Suprapubic skin (tissue), 3 donors: ENCODE results near the gene PRMT7.

Experiments
- CTCF ChIP-seq, 2 donors: fragments of 200-600 bp in 1 of 2; fragments of 450-650 bp in 1 of 2; sonication (generic) in 1 of 2; IDR thresholded peaks; one replicate each; pipeline ENCODE4 v1.5.1; 2016 to 2019; ENCODE audit warnings: antibody characterized with exemption in 2 of 2, mild to moderate bottlenecking in 1 of 2, moderate library complexity in 1 of 2
- POLR2A ChIP-seq, 2 donors: fragments of 450-650 bp; IDR thresholded peaks; one replicate each; pipeline ENCODE4 v1.6.1; 2017; ENCODE audit warnings: antibody characterized with exemption in 2 of 2, mild to moderate bottlenecking in 2 of 2, moderate library complexity in 2 of 2

DNA sequence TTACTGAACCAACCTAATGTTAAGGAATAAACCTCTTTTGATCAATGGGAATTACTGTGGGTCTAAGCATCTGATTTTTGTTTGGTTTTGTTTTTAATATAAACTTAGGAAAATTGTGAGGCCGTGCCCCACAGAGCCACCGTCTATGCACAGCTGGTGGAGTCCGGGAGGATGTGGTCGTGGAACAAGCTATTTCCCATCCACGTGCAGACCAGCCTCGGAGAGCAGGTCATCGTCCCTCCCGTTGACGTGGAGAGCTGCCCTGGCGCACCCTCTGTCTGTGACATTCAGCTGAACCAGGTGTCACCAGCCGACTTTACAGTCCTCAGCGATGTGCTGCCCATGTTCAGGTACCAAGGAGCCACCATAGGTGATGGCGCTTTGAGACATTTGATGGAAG, 28.4 kb downstream of the PRMT7 start:
- TF ChIP-seq CTCF (IDR thresholded peaks at IDR 0.05) (no peak), POLR2A (IDR thresholded peaks at IDR 0.05) (no peak)
